Fibroblast of upper back skin (primary cell): Measurements from ENCODE around the gene XPO4.
"Not testable (repeated sequence)": the region's sequence is repeated elsewhere in the genome, so short reads cannot be mapped to it uniquely, and the experiment has no call there.

ENCODE experiments used
- DNase-seq: peaks from one replicate; pipeline ENCODE4 v3.0.0-alpha.2; 2013

XPO4 gene

DNA sequence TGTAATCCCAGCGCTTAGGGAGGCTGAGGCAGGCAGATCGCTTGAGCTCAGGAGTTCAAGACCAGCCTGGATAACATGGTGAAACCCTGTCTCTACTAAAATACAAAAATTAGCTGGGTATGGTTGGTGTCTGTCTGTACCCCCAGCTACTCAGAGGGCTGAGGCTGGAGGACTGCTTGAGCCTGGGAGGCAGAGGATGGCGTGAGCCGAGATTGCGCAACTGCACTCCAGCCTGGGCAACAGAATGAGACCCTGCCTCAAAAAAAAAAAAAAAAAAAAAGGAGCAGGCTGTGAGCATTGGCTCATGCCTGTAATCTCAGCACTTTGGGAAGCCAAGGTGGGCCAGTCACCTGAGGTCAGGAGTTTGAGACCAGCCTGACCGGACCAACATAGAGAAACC is 12.0 kb downstream of the XPO4 start:
- not testable (repeated sequence) for DNase-seq

DNA sequence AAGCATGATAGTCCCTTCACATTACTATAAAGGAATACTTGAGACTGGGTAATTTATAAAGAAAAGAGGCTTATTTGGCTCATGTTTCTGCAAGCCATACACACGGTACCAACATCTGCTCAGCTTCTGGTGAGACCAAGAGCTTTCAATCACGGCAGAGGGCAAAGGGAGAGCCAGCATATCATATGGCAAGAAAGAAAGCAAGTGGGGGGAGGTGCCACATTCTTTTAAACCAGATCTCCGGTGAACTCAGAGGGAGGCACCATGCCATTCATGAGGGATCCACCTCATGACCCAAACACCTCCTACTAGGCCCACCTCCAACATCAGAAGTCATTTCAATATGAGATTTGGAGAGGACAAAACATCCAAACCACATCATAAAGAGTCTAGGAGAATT is 20.3 kb downstream of the XPO4 start:
- peak; percentile 19 for DNase-seq

DNA sequence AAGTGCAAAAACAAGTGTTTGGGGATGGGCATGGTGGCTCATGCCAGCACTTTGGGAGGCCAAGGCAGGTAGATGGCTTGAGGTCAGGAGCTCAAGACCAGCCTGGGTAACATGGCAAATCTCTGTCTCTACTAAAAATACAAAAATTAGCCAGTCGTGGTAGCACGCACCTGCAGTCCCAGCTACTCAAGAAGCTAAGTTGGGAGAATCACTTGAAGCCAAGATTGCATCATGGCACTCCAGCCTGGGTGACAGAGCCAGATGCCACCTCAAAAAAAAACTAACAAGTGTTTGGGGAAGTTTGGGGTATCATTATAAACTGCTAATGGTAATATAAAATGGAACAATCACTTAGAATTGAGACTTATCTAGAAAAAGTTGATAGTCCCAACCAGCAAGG is 24.6 kb downstream of the XPO4 start:
- no peak for DNase-seq

DNA sequence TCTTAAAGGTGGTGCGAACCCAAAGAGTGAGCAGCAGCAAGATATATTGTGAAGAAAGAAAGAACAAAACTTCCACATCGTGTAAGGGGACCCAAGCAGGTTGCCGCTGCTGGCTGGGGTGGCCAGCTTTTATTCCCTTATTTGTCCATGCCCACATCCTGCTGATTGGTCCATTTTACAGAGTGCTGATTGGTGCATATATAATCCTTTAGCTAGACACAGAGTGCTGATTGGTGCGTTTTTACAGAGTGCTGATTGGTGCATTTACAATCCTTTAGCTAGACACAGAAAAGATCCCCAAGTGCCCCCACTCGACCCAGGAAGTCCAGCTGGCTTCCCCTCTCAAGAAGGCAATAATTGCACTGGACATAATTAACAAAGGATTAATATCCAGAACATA is 25.7 kb downstream of the XPO4 start:
- not testable (repeated sequence) for DNase-seq

- DNase-seq: not testable (repeated sequence)
Measured at GRCh38 chr13:20874439-20874838, 28.1 kb downstream of the XPO4 start.

GRCh38 chr13:20873348-20873747 is 29.2 kb downstream of the XPO4 start:
- DNase-seq: peak; percentile 65

GRCh38 chr13:20870829-20871228 is 31.7 kb downstream of the XPO4 start:
- no peak for DNase-seq

DNA sequence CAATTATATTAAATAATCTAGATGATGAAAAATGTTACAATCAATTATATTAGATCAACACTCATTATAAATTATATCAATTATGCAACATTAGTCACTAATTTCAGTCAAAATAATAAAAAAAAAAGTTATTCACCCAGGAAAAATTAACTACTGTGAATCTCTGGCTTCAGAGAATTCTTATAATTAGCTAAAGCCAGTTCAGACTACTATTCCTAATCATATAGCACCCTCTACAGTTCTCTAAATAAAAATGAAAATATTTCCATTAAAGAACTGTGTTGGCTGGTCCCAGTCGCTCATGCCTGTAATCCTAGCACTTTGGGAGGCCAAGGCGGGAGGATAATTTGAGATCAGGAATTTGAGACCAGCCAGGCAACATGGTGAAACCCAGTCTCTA is 33.0 kb downstream of the XPO4 start:
- DNase-seq: peak; percentile 10

GRCh38 chr13:20867408-20867807 is 35.1 kb downstream of the XPO4 start:
- no peak for DNase-seq

DNA sequence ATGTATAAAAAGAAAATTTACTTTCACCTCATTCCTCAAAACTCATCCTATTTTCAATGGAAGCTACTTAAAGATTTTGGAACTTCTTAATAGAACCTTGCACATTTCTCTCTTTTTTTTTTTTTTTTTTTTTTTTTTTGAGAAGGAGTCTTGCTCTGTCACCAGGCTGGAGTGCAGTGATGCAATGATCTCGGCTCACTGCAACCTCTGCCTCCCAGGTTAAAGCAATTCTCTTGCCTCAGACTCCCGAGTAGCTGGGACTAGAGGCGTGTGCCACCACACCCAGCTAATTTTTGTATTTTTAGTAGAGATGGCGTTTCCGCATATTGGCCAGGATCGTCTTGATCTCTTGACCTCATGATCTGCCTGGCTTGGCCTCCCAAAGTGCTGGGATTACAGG is 40.9 kb downstream of the XPO4 start:
- not testable (repeated sequence) for DNase-seq

GRCh38 chr13:20860844-20861243 is 41.7 kb downstream of the XPO4 start:
- DNase-seq: no peak

DNA sequence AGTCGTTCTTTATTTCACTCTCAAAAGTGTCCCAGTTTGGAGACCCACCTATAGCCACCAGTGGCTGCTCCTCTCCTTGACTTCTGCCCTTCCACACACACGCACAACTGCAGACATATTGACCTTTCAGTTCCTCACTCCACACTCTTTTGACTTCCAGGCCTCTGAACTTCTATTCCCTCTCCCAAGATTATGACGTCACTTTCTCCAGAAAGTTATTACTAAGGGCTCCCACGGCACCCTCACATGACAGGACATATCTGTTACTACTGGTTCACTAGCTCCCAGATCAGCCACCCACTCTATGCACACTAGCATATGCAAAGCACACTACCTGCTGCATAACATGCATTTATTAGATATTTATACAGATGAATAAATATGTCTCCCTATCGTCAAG is 45.9 kb downstream of the XPO4 start:
- DNase-seq: no peak

DNA sequence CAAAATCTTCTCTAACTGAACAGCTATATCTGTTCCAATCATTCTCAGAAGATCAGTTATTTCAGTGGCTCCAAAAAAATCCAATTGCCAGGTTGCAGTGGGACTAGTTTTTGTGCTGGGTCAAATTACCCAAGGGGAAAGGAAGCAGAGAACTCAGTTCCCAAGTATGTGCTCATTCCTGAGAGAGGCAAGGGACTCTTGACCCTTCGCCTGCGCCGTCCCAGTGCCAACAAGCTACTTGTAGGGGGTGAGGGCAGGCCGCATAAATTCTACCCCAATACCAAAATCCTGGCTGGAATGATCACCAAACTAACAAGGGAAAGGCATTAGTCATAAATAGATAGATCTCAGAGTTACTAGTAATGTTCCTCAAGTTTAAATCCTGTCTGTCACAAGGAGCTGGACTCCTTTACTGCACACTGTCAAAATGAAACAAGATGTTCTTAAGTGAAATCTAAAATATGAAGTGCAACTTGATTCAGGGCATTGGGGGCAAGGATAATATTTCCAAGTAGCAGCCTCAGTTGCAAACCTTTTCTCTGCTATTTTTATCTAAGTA is 50.6 kb downstream of the XPO4 start:
- no peak for DNase-seq

GRCh38 chr13:20848944-20849343 is 53.6 kb downstream of the XPO4 start:
- no peak for DNase-seq

DNA sequence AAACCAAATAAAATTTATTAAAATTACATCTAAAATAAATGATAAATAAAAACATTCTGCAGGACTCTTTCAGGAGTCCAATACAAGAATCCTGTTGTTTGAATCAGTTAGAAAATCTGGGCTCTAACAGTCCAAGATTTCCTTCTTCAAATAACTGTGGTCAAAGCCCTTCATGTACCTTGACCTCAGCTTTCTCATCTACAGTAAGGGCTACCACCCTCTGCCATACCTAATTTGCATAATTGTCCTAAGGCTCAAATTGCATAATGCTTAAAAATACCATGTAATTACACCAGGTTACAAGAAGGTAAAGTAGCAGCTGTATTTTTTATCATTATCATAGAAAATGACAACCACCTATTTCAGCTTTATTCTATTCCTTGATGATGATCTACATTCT is 54.3 kb downstream of the XPO4 start:
- DNase-seq: no peak

GRCh38 chr13:20847296-20847695 is 55.2 kb downstream of the XPO4 start:
- no peak for DNase-seq

DNA sequence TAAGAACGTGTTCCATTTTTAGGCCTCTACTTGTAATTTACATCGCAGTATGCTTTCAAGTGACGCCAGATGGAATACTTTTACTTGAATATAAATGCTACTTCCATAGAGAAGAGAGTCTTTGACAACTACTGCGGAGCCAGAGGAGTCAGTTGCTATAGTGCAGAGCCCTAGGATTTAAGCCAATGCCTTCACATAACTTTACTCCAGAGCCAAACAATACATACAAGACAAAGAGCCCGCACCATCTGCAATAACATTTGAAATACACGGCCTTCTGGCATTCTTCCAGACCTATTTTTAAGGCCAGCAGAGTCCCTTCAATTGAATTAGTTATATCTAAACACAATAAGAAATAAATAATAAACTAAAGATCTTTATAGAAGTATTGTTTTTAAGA is 59.4 kb downstream of the XPO4 start:
- DNase-seq: peak; percentile 25

DNA sequence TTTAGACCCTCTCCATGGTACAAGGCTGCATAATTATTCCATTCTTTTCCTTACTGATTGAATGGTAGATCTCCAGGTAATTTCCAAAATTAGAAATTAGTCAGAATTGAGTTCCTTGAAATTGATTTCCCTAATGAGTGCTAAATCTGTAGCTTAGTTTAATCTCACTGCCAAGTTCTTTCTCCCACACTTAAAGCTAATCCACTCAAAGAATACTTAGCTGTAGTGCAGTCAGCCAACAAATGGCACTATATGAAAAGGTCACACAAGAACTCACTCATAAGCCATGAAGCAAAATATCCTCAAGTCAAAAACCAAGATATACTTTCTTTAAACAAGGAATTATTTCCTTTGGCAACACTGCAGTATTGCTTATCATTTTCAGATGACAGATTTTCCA is 62.0 kb downstream of the XPO4 start:
- no peak for DNase-seq

DNA sequence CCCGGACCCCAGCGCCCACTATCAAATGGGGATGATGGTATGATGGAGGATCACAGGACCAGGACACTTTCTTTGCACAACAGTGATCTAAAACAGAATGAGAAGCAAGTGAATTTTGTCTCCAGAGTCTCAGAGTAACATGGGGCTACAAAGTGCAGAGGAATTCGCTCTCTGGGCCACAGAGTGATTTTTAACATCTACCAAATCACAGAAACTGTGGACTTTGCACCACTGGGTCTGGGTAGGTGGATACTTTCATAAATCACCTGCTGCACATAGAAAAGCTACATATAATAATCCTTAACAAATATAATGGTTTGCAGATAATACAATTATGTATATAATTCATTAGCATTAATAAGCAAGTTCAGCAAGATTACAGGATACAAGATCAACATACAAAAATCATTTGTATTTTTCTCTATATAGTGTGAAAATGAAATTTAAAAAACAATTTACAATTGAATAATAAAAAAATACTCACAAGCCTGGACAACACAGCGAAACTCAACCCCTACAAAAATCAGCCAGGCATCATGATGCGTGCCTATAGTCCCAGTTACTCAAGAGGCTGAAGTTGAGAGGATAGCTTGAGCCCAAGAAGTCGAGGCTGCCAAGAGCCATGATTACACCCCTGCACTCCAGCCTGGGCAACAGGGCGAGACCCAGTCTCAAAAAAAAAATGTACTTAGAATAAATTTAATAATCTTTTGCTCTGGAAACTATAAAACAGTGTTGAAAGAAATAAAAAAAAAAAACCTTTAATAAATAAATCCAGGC is 68.5 kb downstream of the XPO4 start:
- no peak for DNase-seq

DNA sequence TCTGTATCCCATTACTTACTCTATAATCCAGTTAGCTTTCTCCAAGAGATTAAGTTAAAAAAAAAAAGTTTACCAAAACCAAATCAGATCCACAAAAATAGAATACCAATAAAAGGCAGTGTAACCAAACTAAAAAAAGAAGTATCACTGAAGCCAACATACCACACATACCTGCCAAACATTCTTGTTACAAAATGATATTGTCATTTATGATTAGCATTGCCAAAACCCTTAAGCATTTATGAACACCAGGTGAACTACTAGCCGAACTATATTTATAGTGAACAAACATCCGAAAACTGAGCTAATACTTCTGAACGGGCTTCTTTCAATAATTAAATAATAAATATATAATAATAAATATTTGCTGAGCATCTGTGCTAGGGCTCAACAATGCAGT is 69.7 kb downstream of the XPO4 start:
- DNase-seq: no peak

DNA sequence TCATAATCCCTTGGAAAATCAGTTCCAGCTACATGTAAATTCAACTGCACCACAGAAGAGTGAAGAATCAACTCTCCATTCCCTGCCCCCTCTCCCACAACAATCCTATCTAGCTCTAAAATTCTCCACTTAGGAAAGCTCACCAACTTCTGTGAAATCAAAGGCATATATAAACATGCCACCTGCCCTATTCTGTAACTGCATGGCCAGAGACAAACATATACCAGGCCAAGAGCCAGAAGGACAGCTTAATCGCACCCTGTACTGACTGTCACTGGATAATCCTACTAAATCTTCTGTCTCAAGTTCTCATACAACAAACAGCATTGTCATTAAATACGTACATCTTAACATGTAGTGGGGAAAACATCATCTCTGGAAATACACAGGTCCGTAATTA is 70.6 kb downstream of the XPO4 start:
- no peak for DNase-seq

GRCh38 chr13:20831254-20831653 is 71.3 kb downstream of the XPO4 start:
- DNase-seq: no peak

GRCh38 chr13:20828539-20829364 is 73.8 kb downstream of the XPO4 start:
- DNase-seq: peak; percentile 69
